PFSK-1 (cell line): ENCODE measurements around the gene BTN1A1.

ENCODE experiments used
- FOXP2 ChIP-seq: optimal IDR thresholded peaks from 2 replicates; pipeline ENCODE3; 2011; ENCODE audit warnings: borderline replicate concordance, control low read depth, inconsistent platforms; ENCODE audit not compliant: insufficient read depth; ENCODE audit errors: extremely low read length, extremely low read depth
- POLR2AphosphoS5 ChIP-seq: IDR thresholded peaks from 2 replicates; pipeline ENCODE4 v1.6.1; 2012; ENCODE audit warnings: low read depth, mild to moderate bottlenecking, control low read depth, low read length, moderate library complexity
- SIN3A ChIP-seq: IDR thresholded peaks from 2 replicates; pipeline ENCODE4 v1.6.1; 2012; ENCODE audit warnings: mild to moderate bottlenecking, low read length, moderate library complexity, borderline replicate concordance; ENCODE audit not compliant: insufficient read depth
- TAF1 ChIP-seq: IDR thresholded peaks from 2 replicates; pipeline ENCODE4 v1.6.1; 2012; ENCODE audit warnings: low read length, control low read depth, borderline replicate concordance; ENCODE audit not compliant: insufficient read depth
- TF ChIP-seq, protein P1 (sequence below), 2 experiments: IDR thresholded peaks; 2 replicates each; pipeline versions ENCODE4 v1.6.1 to v1.8.0; 2011 to 2012; ENCODE audit warnings: low read depth in 2 of 2, low read length in 2 of 2, control low read depth in 1 of 2, inconsistent platforms in 1 of 2, mild to moderate bottlenecking in 1 of 2, moderate library complexity in 1 of 2; ENCODE audit not compliant: insufficient read depth in 1 of 2

Gene BTN1A1

GRCh38 chr6:26544473-26544872 is 44.4 kb downstream of the BTN1A1 start:
- TF ChIP-seq SIN3A = no peak
- TF ChIP-seq POLR2AphosphoS5 = no peak
- TF ChIP-seq FOXP2 = no peak
- TF ChIP-seq, protein P1, sequence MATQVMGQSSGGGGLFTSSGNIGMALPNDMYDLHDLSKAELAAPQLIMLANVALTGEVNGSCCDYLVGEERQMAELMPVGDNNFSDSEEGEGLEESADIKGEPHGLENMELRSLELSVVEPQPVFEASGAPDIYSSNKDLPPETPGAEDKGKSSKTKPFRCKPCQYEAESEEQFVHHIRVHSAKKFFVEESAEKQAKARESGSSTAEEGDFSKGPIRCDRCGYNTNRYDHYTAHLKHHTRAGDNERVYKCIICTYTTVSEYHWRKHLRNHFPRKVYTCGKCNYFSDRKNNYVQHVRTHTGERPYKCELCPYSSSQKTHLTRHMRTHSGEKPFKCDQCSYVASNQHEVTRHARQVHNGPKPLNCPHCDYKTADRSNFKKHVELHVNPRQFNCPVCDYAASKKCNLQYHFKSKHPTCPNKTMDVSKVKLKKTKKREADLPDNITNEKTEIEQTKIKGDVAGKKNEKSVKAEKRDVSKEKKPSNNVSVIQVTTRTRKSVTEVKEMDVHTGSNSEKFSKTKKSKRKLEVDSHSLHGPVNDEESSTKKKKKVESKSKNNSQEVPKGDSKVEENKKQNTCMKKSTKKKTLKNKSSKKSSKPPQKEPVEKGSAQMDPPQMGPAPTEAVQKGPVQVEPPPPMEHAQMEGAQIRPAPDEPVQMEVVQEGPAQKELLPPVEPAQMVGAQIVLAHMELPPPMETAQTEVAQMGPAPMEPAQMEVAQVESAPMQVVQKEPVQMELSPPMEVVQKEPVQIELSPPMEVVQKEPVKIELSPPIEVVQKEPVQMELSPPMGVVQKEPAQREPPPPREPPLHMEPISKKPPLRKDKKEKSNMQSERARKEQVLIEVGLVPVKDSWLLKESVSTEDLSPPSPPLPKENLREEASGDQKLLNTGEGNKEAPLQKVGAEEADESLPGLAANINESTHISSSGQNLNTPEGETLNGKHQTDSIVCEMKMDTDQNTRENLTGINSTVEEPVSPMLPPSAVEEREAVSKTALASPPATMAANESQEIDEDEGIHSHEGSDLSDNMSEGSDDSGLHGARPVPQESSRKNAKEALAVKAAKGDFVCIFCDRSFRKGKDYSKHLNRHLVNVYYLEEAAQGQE (IDR thresholded peaks at IDR 0.05; ENCODE audit: insufficient read depth in 1 of 2, low read depth in 2 of 2, low read length in 2 of 2) = no peak
- no peak for TF ChIP-seq TAF1

GRCh38 chr6:26545627-26546026 is 45.5 kb downstream of the BTN1A1 start:
- TF ChIP-seq, protein P1 (IDR thresholded peaks at IDR 0.05; ENCODE audit: insufficient read depth in 1 of 2, low read depth in 2 of 2, low read length in 2 of 2) = no peak
- no peak for TF ChIP-seq POLR2AphosphoS5
- TF ChIP-seq SIN3A = no peak
- TF ChIP-seq FOXP2 = no peak
- no peak for TF ChIP-seq TAF1

DNA sequence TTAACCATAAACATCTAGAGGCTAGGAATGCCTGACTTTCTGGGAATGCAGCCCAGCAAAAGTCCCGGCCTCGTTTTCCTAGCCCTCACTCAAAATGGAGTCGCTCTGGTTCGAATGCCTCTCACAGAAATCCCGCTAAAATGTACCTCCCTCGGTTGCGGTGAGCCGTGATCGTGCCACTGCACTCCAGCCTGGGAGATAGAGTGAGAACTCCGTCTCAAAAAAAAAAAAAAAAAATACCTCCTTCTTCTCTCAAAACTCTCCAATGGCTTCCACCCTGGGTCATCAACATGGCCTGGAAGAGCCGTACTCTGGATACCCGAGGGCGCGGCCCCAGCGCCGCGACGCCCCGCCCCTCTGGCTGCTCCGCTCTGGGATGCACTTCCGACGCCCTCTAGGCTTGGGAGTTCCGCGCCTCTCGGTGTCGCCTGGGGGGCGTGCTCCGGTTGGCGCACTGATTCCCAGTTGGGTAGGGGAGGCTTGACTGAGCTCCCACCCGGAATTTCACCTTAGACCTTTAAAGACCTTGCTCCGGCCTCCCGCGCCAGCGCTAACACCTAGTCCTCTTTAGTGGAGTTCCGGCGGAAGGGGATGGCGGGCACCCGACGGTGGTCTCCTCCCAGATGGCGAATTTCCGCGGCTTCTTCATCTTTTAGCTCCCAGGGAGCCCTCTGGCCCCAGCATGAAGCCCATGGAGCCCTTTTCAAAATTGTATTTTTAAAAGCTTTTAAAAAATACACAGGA is 50.3 kb downstream of the BTN1A1 start:
- TF ChIP-seq TAF1 (no peak), FOXP2 (no peak), SIN3A (no peak), POLR2AphosphoS5 (no peak)
- TF ChIP-seq, protein P1 (IDR thresholded peaks at IDR 0.05; ENCODE audit: insufficient read depth in 1 of 2, low read depth in 2 of 2, low read length in 2 of 2) = no peak

DNA sequence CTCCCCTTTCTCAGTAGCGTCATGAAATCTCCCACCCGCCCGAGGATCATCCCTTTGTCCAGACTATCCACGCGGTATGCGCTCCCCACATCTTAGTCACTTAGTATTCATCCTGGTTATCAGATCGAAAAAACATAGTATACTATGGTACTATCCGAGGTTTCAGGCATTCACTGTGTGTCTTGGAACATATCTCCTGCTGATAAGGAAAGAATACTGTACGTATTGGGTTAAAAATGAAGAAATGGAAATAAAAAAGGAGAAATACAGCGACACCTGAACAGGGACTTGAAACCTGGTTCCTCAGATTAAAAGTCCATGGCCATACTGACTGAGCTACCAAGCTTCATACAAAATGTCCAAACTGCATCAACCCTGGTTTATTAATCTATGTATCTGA is 52.1 kb downstream of the BTN1A1 start:
- TF ChIP-seq POLR2AphosphoS5 = no peak
- TF ChIP-seq TAF1 = no peak
- no peak for TF ChIP-seq FOXP2
- TF ChIP-seq, protein P1 (IDR thresholded peaks at IDR 0.05; ENCODE audit: insufficient read depth in 1 of 2, low read depth in 2 of 2, low read length in 2 of 2) = no peak
- TF ChIP-seq SIN3A = no peak
